CD4-positive, alpha-beta T cell treated with Interleukin-2 at 100 ng/mL for 4 hours (primary cell): Measurements from ENCODE around the gene NELL1.

ENCODE experiments used
- DNase-seq: peaks from one replicate; pipeline ENCODE4 v3.0.0-alpha.2; 2020; ENCODE audit warnings: low spot score

NELL1 gene

GRCh38 chr11:20966489-20966888 is 297.1 kb downstream of the NELL1 start:
- DNase-seq: no peak

- no peak for DNase-seq
Observed at GRCh38 chr11:20973940-20974559, 304.7 kb downstream of the NELL1 start.

GRCh38 chr11:20980736-20981135 is 311.4 kb downstream of the NELL1 start:
- DNase-seq: no peak

- no peak for DNase-seq
Observed at GRCh38 chr11:20990447-20990846, 321.1 kb downstream of the NELL1 start.

- no peak for DNase-seq
Observed at GRCh38 chr11:20991471-20991870, 322.1 kb downstream of the NELL1 start.

GRCh38 chr11:21007297-21007696 is 337.9 kb downstream of the NELL1 start:
- no peak for DNase-seq

- no peak for DNase-seq
Observed at GRCh38 chr11:21018248-21018647, 348.9 kb downstream of the NELL1 start.

- DNase-seq: no peak
Observed at GRCh38 chr11:21026685-21027084, 357.3 kb downstream of the NELL1 start.

GRCh38 chr11:21037850-21038249 is 368.5 kb downstream of the NELL1 start:
- DNase-seq: no peak

- DNase-seq: no peak
Observed at GRCh38 chr11:21038801-21039200, 369.4 kb downstream of the NELL1 start.

GRCh38 chr11:21040630-21041029 is 371.2 kb downstream of the NELL1 start:
- no peak for DNase-seq

- no peak for DNase-seq
Observed at GRCh38 chr11:21048626-21049025, 379.2 kb downstream of the NELL1 start.

- DNase-seq: no peak
Observed at GRCh38 chr11:21053466-21053865, 384.1 kb downstream of the NELL1 start.

GRCh38 chr11:21056644-21057043 is 387.3 kb downstream of the NELL1 start:
- DNase-seq: no peak

- DNase-seq: no peak
Observed at GRCh38 chr11:21059879-21060278, 390.5 kb downstream of the NELL1 start.

- no peak for DNase-seq
Observed at GRCh38 chr11:21066030-21066429, 396.6 kb downstream of the NELL1 start.

GRCh38 chr11:21068886-21069285 is 399.5 kb downstream of the NELL1 start:
- DNase-seq: no peak

GRCh38 chr11:21069909-21070308 is 400.5 kb downstream of the NELL1 start:
- no peak for DNase-seq

GRCh38 chr11:21072558-21072957 is 403.2 kb downstream of the NELL1 start:
- DNase-seq: no peak

GRCh38 chr11:21082853-21083252 is 413.5 kb downstream of the NELL1 start:
- no peak for DNase-seq

- DNase-seq: no peak
Observed at GRCh38 chr11:21088930-21089329, 419.5 kb downstream of the NELL1 start.

- DNase-seq: no peak
Observed at GRCh38 chr11:21104641-21105040, 435.3 kb downstream of the NELL1 start.

- DNase-seq: no peak
Observed at GRCh38 chr11:21105196-21105917, 436.0 kb downstream of the NELL1 start.

GRCh38 chr11:21109341-21109740 is 440.0 kb downstream of the NELL1 start:
- DNase-seq: no peak
